ENCODE data around the gene FAM13A. TPM values are rescaled to one million over a fixed set of nuclear protein-coding genes. Genes with fewer than 3 reads are reported as not detected.
"Not testable (repeated sequence)": the region's sequence is repeated elsewhere in the genome, so short reads cannot be mapped to it uniquely, and the experiment has no call there.

FAM13A gene
- total RNA-seq, 1 donor from 2014 or later: 16.9 TPM

GRCh38 chr4:88911246-88912212, 145.5 kb downstream of the FAM13A start:
- Histone ChIP-seq H3K36me3 (no peaks in the 10 kb centered on the region), H3K9me3 (replicated peaks) (no peaks in the 10 kb centered on the region), H3K27me3 (ENCODE audit: low read depth) (no peaks in the 10 kb centered on the region), H3K4me3 (no peak overlapping the region), H3K4me1 (no peaks in the 10 kb centered on the region), H3K27ac (replicated peaks) (no peak overlapping the region)
- DNase-seq: no peak
- intact Hi-C loops (cut with micrococcal nuclease): no loop called here
- no peak for TF ChIP-seq CTCF (IDR thresholded peaks at IDR 0.05; ENCODE audit: borderline replicate concordance)

DNA sequence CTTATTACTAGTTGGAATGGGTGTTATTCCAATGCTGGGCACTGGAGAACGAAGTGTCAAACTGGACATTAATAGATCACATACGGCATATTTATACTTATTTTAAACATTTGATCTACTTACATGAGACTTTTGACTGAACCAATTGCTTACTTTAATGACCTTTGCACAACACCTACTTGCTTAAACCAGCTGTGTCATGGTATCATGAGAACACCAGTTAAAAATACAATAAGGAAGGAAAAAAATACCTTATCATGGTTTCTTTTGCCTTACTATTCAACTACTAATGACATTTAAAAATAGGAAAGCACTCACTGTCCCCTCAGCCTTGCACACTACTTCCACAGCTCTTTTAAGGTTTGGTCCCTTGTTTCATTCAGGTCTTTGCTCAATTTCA, 146.9 kb downstream of the FAM13A start:
- Histone ChIP-seq H3K27me3 (ENCODE audit: low read depth) (no peaks in the 10 kb centered on the region), H3K27ac (replicated peaks) (no peak overlapping the region), H3K4me3 (no peak overlapping the region), H3K4me1 (no peaks in the 10 kb centered on the region), H3K36me3 (peaks cover 4% of the 10 kb centered on the region), H3K9me3 (replicated peaks) (no peaks in the 10 kb centered on the region)
- intact Hi-C loops (cut with micrococcal nuclease): no loop called here
- no peak for DNase-seq
- no peak for TF ChIP-seq CTCF (IDR thresholded peaks at IDR 0.05; ENCODE audit: borderline replicate concordance)

DNA sequence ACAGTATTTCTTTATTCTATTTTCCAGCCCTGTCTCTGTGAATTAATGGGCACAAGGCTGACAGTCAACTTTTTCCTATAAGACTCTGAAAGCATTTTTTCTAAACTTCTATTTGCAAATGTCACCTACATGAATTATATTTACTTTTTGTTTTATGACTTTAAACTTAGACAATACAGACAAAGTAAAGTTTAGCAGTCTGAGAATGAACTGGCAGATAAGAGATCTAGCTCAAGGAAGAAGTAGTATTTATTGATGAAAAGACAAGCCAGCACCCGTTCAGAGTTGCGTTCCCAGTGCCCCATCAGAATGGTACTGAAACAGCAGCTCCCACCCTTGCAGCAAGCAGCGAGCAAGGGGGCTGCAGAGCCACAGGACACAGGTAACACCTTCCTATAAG, 148.5 kb downstream of the FAM13A start:
- peaks cover 10% of the 10 kb centered on the region for H3K36me3 ChIP-seq
- H3K4me1 ChIP-seq: no peaks in the 10 kb centered on the region
- no peak overlapping the region for H3K4me3 ChIP-seq
- TF ChIP-seq CTCF (IDR thresholded peaks at IDR 0.05; ENCODE audit: borderline replicate concordance): no peak
- H3K27me3 ChIP-seq (ENCODE audit: low read depth): no peaks in the 10 kb centered on the region
- H3K27ac ChIP-seq (replicated peaks): no peak overlapping the region
- H3K9me3 ChIP-seq (replicated peaks): peaks cover 7% of the 10 kb centered on the region
- intact Hi-C loops (cut with micrococcal nuclease): no loop called here
- no peak for DNase-seq

DNA sequence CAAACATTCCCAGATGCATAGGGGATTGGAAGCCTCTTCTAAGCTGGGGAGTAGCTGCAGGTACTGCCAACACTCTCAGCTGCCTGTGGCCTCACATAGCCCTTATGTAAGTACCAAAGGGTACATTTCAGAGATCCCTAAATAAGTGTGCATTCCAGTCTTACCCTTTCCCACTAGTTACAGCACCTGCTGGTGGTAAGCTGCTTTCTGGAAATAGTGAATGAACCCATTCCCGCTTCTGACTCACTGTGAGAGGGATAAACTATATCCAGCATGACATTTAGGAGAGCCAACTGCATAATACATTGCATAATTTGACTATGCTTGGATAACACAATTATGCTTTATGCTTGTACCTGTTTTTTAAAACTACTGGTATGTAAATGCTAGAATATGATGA, 149.0 kb downstream of the FAM13A start:
- DNase-seq: no peak
- TF ChIP-seq CTCF (IDR thresholded peaks at IDR 0.05; ENCODE audit: borderline replicate concordance): no peak
- Histone ChIP-seq H3K27me3 (ENCODE audit: low read depth) (no peaks in the 10 kb centered on the region), H3K4me3 (no peak overlapping the region), H3K4me1 (no peaks in the 10 kb centered on the region), H3K9me3 (replicated peaks) (peaks cover 12% of the 10 kb centered on the region), H3K36me3 (peaks cover 10% of the 10 kb centered on the region), H3K27ac (replicated peaks) (no peak overlapping the region)
- intact Hi-C loops (cut with micrococcal nuclease): no loop called here

- TF ChIP-seq CTCF (IDR thresholded peaks at IDR 0.05; ENCODE audit: borderline replicate concordance): no peak
- no peak overlapping the region for H3K27ac ChIP-seq (replicated peaks)
These were observed 149.5 kb downstream of the FAM13A start for GRCh38 chr4:88907478-88907877.

GRCh38 chr4:88904240-88904639, 152.7 kb downstream of the FAM13A start:
- DNase-seq; intact Hi-C loops (cut with micrococcal nuclease); H3K4me3 ChIP-seq; H3K27ac ChIP-seq (replicated peaks); H3K4me1 ChIP-seq; H3K27me3 ChIP-seq (ENCODE audit: low read depth): not testable (repeated sequence)
- Histone ChIP-seq H3K36me3 (peaks cover 10% of the 10 kb centered on the region), H3K9me3 (replicated peaks) (peaks cover 39% of the 10 kb centered on the region)

More at GRCh38 chr4:88907478-88907877, 149.5 kb downstream of the FAM13A start:
- Histone ChIP-seq H3K9me3 (replicated peaks) (peaks cover 15% of the 10 kb centered on the region), H3K36me3 (peaks cover 10% of the 10 kb centered on the region), H3K27me3 (ENCODE audit: low read depth) (no peaks in the 10 kb centered on the region), H3K4me3 (no peak overlapping the region), H3K4me1 (no peaks in the 10 kb centered on the region)
- intact Hi-C loops (cut with micrococcal nuclease): no loop called here
- DNase-seq: no peak
